Mammary epithelial cell (primary cell): ENCODE data around the gene TMC5.

Experiments used
- CTCF ChIP-seq, 2 donors: IDR thresholded peaks in 1 of 2; conservative IDR thresholded peaks in 1 of 2; 2 replicates each; pipeline ENCODE4 v1.5.1; 2011 to 2012; ENCODE audit warnings: inconsistent platforms in 2 of 2, low read length in 2 of 2, mild to moderate bottlenecking in 2 of 2, control low read depth in 1 of 2, low read depth in 1 of 2; ENCODE audit not compliant: insufficient read depth in 1 of 2; ENCODE audit errors: extremely low read depth in 1 of 2
- EZH2 ChIP-seq: IDR thresholded peaks from 2 replicates; pipeline ENCODE4 v1.6.1; 2012; ENCODE audit warnings: low read length, inconsistent platforms, borderline replicate concordance

- TF ChIP-seq CTCF (conservative IDR thresholded peaks at IDR 0.05 in 1 of 2, IDR thresholded peaks at IDR 0.05 in 1 of 2; ENCODE audit: extremely low read depth in 1 of 2, insufficient read depth in 1 of 2, low read depth in 1 of 2, low read length in 2 of 2) (no peak), EZH2 (no peak)
These were observed 109.5 kb downstream of the TMC5 start for GRCh38 chr16:19527161-19527560.
